Measurements from ENCODE around the gene CCL11.

The CCL11 gene

DNA sequence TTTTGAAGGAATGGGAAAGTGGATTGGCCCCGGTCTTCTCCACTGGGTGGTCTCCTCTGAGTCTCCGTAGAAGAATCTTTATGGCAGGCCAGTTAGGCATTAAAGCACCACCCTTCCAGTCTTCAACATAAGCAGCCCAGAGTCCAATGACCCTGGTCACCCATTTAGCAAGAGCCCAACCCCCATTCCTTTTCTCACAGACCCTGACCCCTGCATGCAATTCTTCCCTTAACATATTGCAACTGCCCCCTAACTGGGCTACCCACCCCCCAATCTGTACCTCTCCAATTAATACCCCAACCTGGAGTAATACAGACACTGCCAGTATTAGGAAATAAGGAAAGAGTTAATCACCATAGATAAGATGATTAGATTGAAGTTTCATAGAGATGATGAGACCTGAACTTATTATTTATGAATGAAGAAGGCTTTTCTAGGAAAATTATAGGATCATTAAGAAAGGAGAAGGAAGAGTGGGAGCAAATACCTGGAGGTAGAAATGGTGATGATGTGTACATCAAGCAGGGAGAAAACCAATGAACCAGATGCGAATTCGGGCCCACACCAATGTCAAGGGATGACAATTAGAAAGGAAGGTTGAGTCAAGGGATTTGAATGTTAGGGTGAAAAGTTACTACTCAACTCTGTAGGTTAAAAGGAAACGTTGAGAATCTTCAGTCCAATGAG, 28.1 kb upstream of the CCL11 start:
- DNase-seq (ENCODE audit: low read depth in 2 of 2) = no peak

DNA sequence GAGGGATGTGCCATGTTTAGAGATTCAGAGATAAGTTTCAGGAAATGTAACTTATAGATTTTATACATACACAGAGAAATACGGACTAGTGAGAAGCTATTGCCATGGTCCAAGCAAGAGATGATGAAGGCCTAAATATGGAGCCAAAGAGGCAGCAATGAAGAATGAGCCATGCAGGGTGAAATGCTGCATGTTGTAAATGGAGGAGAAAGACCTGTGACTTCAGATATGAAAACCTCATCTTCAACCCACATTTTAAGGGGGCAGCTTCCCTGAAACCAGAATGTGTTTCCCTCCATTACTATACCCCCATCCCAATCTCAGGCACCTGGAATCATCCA, 27.6 kb upstream of the CCL11 start:
- DNase-seq (ENCODE audit: low read depth in 2 of 2) = no peak

DNA sequence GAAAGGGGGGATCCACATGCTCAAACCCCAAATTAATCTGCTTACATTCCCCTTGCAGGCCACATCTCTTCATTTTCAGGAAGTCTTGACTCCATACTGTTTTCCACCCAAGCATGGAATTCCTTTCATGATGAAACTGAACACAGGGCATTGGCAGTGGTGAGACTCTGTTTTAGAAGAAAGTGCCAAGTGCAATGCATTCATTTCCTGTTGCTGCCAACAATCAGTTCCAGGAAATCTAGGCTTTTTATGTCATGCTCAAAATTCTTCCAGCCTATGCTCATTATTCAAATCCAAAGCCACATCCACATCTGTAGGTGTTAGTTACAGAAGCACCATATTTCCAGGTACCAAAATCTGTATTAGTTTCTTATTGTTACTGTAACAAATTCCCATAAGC, 26.4 kb upstream of the CCL11 start:
- DNase-seq (ENCODE audit: low read depth in 2 of 2) = no peak

DNA sequence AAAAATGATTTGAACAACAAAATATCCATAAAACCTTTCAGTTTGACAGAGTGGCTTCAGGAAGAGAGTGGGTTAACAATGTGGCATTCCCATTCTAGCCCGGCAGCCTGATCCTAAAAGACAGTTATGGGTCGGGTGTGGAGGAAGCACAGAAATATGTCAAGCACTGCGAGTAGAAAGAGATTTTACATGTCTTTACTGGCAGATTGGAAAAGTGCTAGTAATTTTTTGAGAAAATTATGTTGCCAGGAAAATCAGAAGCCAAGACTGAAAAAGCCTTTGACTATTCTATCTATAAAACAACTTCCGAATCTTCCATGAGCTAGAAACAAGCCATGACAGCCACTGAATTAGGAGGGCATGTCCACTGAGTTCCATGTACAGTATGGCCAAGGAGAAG, 24.7 kb upstream of the CCL11 start:
- no peak for DNase-seq (ENCODE audit: low read depth in 2 of 2)

DNA sequence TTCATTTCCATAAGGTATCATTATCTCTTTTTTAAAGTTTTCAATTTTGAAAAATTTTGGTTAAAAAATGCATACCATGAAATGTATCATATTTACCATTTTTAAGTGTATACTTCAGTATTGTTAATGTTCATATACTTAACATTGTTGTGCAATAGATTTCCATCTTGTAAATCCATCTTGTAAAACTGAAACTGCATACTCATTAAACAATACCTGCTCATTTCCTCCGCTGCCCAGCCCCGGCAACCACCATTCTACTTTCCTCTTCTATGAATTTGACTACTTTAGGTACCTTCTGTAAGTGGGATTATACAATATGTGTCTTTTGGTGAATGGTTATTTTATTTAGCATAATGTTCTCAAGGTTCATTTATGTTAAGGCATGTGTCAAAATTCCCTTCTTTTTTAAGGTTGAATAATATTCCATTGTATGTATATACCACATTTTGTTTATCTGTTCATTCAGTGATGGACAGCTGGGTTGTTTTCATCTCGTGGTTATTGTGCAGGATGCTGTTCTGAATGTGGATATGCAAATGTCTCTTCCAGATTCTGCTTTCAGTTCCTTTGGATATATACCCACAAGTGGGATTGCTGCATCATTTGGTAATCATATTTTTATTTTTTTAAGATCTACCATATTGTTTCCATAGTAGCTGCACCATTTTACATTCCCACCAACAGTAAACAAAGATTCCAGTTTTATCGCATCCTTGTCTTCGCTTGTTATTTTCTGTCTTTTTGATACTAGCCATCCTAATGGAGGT, 23.8 kb upstream of the CCL11 start:
- no peak for DNase-seq (ENCODE audit: low read depth in 2 of 2)

DNA sequence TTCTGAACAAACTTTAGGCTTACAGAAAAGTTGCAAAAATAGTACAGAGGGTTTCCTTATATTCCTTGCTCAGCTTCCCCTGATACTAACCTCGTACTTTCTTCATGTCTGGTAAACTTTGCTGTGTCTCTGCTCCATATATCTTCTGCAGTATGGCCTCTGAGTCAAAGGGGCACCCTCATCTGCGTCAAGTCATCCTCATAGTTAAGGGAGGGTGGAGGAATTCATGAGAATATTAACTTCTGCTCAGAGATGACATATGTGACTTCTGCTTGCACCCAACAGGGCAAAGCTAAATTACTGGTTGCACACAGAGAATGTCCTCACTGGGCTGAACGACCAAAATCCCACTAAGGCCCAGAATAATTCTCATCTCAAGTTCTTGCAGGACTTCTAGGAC, 19.8 kb upstream of the CCL11 start:
- no peak for DNase-seq (ENCODE audit: low read depth in 2 of 2)

DNA sequence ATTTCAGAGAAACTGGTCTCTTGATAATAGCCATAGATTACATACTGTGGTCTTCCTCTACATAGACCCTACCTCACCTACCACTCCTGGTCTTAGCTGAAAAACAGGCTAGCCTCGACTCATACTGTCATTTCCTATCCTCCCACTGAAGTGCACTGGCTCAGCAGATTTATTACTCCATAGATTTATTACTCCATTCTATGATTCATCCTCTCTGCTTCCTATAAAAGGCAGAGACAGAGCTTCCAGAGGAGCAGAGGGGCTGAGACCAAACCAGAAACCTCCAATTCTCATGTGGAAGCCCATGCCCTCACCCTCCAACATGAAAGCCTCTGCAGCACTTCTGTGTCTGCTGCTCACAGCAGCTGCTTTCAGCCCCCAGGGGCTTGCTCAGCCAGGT, 15.6 kb upstream of the CCL11 start, which contains the start of gene CCL7:
Gene CCL7, plus strand, starts transcription at position 253 of the 400 bp plus-strand sequence. Its CDS starts 70 bp downstream, at position 323.
- no peak for DNase-seq (ENCODE audit: low read depth in 2 of 2)

DNA sequence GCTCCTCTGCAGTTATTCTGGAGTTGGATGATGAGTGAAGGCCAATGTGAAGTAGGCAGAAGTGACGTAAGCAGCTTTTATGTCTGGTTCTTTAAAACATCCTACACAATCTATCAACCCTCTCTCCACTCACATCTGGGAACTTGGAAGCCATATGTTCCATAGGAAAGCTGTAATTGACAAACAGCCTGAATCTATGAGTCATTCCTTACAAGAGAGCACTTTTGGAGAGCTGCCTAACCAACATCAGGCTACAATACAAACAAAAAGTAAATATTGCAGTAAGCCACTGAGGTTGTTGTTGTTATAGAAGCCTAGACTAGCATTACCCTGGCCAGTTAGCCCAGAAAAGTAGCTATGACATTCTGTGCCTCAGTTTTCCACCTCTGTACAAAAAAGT, 9.7 kb upstream of the CCL11 start:
- DNase-seq (ENCODE audit: low read depth in 2 of 2) = no peak

DNA sequence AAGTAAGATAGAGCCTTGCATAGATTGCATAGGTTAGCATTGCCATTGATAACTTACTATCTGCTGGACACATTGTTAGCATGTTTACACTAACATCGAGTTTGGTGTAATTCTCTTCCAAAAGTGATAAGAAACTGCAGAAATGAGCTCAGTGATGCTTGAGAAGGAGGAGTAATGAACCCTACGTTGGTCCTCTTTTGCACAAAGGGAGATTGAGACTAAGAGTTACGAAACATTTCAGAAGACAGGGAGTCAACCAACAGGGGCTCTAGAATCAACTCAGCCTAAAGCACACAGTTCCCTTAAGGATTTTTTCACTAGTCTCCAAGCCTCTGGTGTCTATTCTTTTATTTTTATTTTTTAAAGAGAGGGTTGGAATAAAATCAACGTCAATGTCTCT, 8.7 kb upstream of the CCL11 start:
- DNase-seq (ENCODE audit: low read depth in 2 of 2) = no peak

DNA sequence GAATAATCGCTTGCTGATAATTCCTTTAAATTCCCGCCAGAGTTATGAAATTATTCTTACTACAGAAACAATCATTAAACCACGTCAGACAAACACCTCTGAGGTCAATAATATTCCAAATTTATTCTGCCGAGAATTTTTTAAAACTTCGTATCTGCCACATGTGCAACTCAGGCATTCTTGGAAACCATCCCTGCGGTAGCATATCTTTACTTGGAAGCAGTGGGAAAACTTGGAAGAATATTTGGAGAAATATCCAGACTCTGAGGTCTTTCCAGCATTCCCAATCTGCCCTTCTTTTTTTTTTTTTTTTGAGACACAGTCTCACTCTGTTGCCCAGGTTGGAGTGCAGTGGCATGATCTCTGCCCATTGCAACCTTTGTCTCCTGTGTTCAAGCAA, 2.0 kb upstream of the CCL11 start:
- DNase-seq (ENCODE audit: low read depth in 2 of 2) = no peak

DNA sequence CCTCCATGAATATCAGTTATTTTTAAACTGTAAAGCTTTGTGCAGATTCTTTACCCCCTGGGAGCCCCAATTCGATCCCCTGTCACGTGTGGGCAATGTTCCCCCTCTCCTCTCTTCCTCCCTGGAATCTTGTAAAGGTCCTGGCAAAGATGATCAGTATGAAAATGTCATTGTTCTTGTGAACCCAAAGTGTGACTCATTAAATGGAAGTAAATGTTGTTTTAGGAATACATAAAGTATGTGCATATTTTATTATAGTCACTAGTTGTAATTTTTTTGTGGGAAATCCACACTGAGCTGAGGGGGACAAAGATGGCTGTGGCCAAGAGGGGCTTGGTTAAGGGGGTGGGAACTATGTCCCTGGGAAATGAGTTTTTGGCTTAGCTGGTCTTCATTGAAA, 2.3 kb downstream of the CCL11 start:
- no peak for DNase-seq (ENCODE audit: low read depth in 2 of 2)

DNA sequence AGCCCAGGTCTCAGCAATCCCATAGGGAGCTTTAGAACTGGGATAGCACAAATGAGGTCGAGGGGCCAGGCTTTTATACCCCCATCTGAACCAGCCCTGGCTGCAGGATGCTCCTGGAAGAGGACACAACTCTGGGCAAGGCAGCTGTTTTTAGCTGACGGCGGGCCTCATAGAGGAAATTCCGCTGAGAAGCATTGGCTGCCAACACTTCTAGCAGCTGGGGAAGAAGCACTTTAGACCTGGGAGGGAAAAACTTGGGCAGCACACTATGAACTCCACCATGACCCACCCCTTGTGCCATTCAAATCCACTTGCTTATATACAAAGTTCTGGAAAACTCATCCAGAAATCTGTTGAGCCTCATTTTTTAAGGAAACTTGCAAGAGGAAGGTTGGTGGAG, 5.0 kb downstream of the CCL11 start:
- no peak for DNase-seq (ENCODE audit: low read depth in 2 of 2)

DNA sequence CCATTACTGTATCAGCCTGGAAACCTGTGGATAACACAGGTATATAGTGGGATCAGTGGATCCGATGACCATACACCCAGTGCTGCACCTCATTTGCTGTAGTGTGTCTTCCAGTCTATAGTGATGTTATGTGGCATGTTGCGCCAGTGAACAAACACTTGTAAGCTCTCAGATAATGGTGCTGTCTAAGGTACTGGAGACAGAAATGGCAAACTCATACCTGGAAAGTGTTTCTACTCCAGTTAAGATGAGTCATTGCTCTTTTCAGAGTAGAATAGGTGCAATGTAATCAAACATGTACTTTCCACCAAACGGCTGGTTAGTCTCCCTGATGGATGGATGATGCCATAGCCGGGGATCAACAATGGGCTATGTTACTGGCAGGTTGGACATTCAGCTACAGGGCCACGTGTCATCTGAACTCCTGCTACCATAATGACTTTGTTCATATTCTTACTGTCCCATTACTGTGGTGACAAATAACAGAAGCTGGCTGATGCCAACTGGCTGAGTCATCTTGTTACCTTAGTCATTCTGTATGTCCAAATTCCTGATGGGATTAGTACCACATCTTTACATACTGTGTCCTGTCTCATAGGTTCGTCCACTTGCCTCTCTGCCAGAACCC, 6.3 kb downstream of the CCL11 start:
- DNase-seq (ENCODE audit: low read depth in 2 of 2) = no peak

DNA sequence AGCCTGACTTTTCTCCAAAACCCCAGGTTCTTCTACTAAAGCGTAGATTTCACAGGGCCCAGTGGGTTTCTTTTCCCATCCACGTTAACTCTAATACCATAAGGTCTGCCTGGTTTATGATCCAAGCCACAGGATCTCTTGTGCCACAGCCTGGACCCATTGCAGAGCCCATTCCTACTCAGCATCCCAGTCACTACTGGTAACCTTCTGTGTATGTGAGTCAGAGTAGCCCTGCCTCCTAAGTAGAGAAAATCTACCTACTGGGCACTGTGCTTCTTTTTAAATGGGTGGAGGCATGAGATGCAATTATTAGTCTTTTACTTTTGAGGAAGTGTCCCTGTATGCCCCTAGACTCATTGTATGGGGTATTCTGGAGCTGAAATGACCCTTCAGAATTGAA, 13.5 kb downstream of the CCL11 start:
- DNase-seq (ENCODE audit: low read depth in 2 of 2) = no peak

DNA sequence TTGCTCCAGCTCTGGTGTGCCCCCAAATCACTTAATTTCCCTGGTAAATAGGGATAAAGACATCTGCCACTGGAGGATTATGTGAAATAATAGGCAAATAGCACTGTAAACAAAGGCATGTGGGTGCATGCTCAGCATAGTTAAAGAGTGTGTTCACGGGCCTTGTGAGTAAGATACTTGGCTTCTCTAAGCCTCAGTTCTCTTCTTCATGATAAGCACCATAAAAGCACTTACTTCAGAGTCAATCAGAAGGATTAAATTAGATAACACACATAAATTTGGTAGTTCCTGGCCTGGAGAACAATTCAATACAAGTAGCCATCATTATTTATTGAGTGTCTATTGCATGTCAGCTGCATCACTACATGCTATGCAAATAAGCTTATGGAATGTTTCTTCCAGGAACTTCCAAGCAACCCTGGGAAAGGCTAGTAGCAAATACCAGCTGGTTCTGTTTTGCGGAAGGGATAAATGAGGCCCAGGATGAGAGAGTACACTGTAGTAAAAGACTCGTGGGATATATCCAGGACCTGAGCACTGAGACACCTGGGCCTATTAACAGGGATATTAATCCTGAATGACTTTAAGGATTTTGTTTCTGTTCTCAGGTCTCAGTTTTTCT, 14.5 kb downstream of the CCL11 start:
- no peak for DNase-seq (ENCODE audit: low read depth in 2 of 2)

DNA sequence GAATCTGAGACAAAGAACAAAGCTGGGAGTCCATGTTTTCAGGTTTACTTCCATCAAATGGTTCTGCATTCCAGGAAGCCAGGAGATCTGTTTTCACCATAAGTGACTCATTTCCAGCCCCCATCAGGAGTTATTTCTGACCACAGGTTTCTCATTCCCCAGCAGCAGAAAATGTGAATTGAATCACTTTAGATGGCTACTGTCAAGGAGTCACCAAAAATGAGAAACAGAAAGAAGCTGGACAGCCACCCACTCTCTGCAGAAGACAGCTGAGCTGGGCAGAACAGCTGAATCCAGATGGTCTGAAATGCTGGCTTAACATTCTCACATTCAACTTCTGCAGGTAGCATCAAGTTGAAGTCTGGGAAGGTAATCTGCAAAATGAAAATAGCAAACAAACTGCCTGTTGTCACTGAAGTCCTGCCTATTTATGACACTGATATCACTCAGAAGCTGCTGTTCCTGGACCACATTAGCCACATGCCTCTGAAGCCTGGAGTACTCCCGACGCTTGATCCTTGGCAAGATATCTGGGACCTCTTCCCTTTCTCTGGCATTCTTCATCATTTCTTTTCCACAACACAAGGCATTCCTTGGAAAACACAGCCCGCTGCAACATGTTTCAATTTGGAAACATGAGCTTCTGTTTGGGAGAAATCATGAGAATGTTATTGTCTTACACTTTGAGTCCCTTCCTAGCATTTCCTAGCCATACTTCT, 15.3 kb downstream of the CCL11 start:
- DNase-seq (ENCODE audit: low read depth in 2 of 2) = no peak

DNA sequence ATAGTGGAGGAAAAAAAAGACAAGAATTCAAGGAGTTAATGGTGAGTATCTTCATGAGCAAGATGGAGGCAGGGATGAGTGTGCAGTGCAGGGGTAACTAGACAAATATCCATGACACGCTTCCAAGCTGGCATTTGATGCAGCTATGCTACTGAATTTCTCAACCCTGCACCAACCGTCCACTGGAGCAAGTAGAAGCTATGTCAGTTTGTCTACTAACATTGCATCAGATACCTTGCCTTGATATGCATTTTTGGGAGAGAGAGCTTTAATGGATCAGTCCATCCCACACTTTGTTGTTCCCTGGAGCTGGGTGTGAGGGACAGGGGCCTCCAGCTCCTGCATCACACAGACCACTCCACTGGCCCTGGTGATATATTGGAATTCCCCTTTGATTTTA, 16.4 kb downstream of the CCL11 start:
- no peak for DNase-seq (ENCODE audit: low read depth in 2 of 2)

DNA sequence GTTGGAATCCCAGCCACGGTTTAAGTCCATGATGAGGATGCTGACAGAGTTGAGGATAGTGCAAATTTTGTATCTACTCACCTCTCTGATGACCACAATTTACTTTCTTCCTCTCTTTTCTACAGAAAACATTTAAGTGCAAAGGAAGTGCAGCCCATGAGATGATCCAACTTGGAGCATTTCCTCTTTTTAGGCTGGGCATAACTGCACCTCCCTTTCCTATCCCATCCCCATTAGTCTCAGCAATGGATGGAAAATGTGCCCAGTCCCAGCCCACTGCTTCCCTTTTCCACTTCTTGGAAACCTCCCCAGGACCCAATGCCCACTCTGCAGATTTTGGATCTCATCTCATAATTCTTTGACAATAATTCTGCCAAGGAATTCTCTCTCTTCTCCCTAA, 17.1 kb downstream of the CCL11 start:
- DNase-seq (ENCODE audit: low read depth in 2 of 2) = no peak

DNA sequence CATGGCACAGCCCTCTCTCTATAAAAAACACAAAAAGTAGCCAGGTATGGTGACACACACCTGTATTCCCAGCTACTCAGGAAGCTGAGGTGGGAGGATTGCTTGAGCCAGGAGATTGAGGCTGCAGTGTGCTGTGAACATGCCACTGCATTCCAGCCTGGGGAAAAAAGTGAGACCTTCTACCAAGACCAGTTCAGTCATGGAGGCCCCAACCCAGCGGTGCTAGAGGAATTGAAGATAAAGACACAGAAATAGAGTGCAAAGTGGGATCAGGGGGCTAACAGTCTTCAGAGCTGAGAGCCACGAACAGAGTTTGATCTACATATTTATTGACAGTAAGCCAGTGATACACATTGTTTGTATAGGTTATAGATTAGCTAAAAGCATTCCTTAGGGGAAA, 18.1 kb downstream of the CCL11 start:
- no peak for DNase-seq (ENCODE audit: low read depth in 2 of 2)

DNA sequence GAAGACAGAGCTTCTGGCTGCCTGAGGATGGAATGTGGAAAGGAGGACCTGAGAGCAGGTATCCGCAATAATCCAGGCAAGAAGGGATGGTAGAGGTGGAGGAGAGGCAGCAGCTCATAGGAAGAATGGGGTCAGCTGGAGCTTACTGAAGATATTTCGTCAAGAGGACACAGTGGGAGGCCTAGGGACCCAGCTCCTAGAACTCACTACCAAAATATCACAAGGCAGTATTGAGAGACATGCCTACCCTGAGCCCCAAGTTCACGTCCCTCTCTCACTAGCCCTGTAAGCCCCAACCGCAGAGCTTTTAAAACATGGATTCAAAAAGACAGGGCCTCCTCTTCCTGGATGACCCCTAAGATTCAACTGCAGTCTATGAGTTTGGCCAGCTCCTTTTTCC, 19.5 kb downstream of the CCL11 start:
- DNase-seq (ENCODE audit: low read depth in 2 of 2) = no peak

DNA sequence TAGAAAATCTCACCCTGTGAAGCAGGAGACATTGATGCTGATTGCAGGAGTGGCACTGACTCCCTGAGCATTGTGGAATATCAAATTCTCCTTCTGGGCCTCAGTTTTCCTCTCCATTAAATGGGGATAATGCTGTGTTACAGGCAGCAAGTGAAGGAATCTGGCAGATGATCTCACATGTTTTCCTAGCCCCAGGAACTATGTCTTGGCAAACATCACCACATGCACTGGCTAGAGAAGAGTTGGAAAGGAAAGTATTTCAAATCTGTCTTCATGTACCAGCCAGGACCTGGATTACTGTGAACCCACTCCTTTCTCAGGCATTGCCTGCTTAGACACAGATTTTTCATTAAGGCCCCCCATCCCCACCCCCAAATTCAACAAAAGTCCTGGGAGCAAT, 20.1 kb downstream of the CCL11 start:
- no peak for DNase-seq (ENCODE audit: low read depth in 2 of 2)

DNA sequence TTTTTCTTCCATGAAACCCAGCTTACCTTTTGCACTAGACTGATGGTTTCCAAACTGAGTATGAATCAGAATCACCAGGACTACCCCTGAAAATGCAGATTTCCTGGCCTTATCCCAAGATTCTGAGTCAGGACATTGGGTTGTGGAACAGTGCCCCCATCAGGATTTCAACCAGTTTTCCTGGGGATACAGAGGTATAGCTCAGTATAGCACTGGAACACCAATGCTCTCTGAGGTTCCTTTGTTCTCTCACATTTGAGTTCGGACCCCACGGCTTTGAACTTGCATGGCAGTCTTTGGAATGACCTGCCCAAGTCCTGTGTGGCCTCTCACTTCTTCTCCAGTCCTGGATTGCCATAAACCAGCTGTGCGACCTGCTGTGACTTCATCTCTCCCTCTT, 20.9 kb downstream of the CCL11 start:
- DNase-seq (ENCODE audit: low read depth in 2 of 2) = no peak
